ENCODE data around the gene COL15A1.

DNA sequence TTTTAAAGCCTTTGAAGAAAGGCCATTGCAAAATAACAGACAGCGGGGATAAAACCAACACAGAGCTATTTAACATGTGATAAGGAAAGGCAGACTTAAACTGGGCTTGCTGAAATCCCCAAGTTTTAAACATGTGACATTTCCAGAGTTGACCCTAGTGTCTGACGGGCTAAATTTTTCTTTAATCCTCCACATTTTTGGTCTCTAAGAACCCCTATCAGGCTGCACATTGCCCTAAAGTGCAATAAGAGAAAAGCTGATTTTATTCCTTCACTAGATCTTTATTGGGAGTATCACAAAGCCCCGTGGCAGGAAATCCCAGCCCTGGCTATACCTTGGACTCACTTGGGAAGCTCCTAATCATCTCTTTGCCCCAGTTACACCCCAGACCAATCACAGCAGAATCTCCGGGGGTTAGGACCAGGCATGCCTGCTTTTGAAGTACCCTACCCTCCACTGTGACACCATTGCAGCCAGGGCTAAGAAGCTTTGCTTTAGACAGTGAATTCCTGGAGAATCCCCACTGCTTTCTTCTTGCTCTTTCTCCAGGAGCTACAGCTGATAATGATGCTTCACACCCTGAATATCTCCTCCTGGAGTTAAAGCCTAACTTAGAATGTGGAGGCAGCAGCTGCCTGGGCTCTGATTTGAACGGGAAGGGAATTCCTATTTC is 20.1 kb upstream of the COL15A1 start:
- TF ChIP-seq, protein P1, sequence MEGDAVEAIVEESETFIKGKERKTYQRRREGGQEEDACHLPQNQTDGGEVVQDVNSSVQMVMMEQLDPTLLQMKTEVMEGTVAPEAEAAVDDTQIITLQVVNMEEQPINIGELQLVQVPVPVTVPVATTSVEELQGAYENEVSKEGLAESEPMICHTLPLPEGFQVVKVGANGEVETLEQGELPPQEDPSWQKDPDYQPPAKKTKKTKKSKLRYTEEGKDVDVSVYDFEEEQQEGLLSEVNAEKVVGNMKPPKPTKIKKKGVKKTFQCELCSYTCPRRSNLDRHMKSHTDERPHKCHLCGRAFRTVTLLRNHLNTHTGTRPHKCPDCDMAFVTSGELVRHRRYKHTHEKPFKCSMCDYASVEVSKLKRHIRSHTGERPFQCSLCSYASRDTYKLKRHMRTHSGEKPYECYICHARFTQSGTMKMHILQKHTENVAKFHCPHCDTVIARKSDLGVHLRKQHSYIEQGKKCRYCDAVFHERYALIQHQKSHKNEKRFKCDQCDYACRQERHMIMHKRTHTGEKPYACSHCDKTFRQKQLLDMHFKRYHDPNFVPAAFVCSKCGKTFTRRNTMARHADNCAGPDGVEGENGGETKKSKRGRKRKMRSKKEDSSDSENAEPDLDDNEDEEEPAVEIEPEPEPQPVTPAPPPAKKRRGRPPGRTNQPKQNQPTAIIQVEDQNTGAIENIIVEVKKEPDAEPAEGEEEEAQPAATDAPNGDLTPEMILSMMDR (IDR thresholded peaks at IDR 0.05): no peak
- TF ChIP-seq POLR2A (IDR thresholded peaks at IDR 0.05): no peak

Measured in transverse colon (tissue), 3 donors.